Right cardiac atrium (tissue), 5 donors: Measurements from ENCODE around the gene ITGA1. TPM values are rescaled to one million over a fixed set of nuclear protein-coding genes. Genes with fewer than 3 reads are reported as not detected.

Experiments
- ATAC-seq, 2 donors: fragments of 200-7000 bp; cut with Tn5 transposase; one replicate each; pipeline versions ENCODE4 v1.8.0 to v1.9.1; 2020; ENCODE audit warnings: moderate library complexity in 2 of 2, mild to moderate bottlenecking in 1 of 2
- DNase-seq, 3 donors: peaks; one replicate each; pipeline ENCODE4 v3.0.0-alpha.2; 2020
- H3K27ac ChIP-seq: one replicate; pipeline ENCODE4 v1.5.1; 2013; ENCODE audit warnings: mild to moderate bottlenecking, low read length, control low read depth, moderate library complexity
- H3K27me3 ChIP-seq: one replicate; pipeline ENCODE4 v1.6.1; 2013; ENCODE audit not compliant: control insufficient read depth, insufficient read depth
- H3K4me1 ChIP-seq: one replicate; pipeline ENCODE4 v1.6.1; 2013; ENCODE audit warnings: low read length; ENCODE audit not compliant: control insufficient read depth, insufficient read depth
- H3K4me3 ChIP-seq: one replicate; pipeline ENCODE4 v1.5.1; 2013; ENCODE audit warnings: low read length, control low read depth
- H3K9me3 ChIP-seq: one replicate; pipeline ENCODE4 v1.6.1; 2013; ENCODE audit warnings: low read length; ENCODE audit not compliant: control insufficient read depth
- WGBS: extraction: QIAGEN DNeasy Blood & Tissue Kit; methylation state at CpG from one replicate; pipeline ENCODE4 v1.1.7; 2013; 5-methylcytosine and 5-hydroxymethylcytosine counted together
- intact Hi-C, 4 donors: fragments of 100-400 bp; cut with DNase I; formaldehyde crosslinking; loops; one replicate each; pipeline versions ENCODE4 v1.11.0 to v1.14.0; 2022 to 2023
- polyA plus RNA-seq: library from polyadenylated mRNA; stranded (reverse); fragments of 200-250 nt; gene quantifications from one replicate; pipeline ENCODE4 v1.2.3, GENCODE V29; 2013
- total RNA-seq, 4 donors: library from RNA; stranded (reverse); fragmentation: NEBNext Ultra II Directional; extraction: Animal tissue kit (Norgen Biotek cat#: 25700); gene quantifications; one replicate each; pipeline ENCODE4 v1.2.1, GENCODE V29; 2021
- donor health status: healthy with polysubstance abuse.
- donor health status: DM: no; HTN: yes; CAD: no.
- donor health status: DM: no; HTN: no; CAD: no.
- donor health status: DM: no; HTN: yes; CAD: no; lungs with severe emphysema.
- donor health status: DM: yes; HTN: yes; CAD: no.

The ITGA1 gene
- total and polyA plus RNA-seq, 5 donors = 6.6 to 42.4 (median 24.9) TPM

DNA sequence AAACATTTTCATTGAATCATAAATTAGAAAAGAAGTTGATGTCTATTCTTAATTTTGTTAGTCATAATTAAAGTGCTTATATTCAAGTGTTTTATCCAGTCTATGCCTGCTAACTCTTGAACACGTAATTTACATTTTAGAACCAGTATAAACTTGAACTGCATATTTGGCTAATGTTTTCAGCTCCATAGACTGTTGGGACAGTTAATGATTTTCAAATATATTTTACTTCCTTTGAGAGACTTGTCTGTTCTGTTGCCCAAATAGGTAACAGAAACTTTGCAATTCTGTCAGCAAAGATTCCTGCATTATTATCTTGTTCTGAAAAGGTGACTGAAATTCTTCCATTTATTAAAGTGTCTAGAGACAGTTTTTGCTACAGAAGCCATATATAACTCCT is 209.3 kb downstream of the ITGA1 start:
- ATAC-seq (no peak), DNase-seq (no peak)
- WGBS = 86% methylated on average over 1 of the region's 1 CpG
- Histone ChIP-seq H3K9me3 (no peaks in the 10 kb centered on the region), H3K27ac (no peak overlapping the region), H3K4me1 (no peaks in the 10 kb centered on the region), H3K27me3 (no peaks in the 10 kb centered on the region), H3K4me3 (no peak overlapping the region)
- intact Hi-C loops = no loop called here

DNA sequence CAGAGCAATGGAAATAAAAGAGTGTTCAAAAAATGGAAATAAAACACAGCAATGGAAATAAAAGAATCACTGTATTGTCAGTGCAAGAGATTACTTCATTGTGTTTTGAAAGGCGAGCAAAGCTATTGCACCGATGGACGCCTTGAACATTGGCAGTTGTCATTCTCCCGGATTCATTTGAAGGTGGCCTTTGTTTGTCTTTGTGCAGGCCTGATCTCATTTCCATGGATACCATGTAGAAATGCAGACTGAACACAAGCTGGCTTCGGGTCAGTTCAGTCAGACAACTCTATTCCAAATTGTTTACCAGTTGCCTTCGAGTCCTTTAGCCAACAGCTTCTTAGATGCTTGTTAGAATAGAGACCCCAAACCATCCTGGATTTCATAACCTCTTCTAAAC is 209.7 kb downstream of the ITGA1 start:
- Histone ChIP-seq H3K27me3 (no peaks in the 10 kb centered on the region), H3K9me3 (no peaks in the 10 kb centered on the region), H3K4me3 (no peak overlapping the region), H3K4me1 (no peaks in the 10 kb centered on the region), H3K27ac (no peak overlapping the region)
- DNase-seq (no peak), ATAC-seq (no peak)
- intact Hi-C loops = no loop called here
- WGBS = 68% methylated on average over 6 of the region's 6 CpGs

DNA sequence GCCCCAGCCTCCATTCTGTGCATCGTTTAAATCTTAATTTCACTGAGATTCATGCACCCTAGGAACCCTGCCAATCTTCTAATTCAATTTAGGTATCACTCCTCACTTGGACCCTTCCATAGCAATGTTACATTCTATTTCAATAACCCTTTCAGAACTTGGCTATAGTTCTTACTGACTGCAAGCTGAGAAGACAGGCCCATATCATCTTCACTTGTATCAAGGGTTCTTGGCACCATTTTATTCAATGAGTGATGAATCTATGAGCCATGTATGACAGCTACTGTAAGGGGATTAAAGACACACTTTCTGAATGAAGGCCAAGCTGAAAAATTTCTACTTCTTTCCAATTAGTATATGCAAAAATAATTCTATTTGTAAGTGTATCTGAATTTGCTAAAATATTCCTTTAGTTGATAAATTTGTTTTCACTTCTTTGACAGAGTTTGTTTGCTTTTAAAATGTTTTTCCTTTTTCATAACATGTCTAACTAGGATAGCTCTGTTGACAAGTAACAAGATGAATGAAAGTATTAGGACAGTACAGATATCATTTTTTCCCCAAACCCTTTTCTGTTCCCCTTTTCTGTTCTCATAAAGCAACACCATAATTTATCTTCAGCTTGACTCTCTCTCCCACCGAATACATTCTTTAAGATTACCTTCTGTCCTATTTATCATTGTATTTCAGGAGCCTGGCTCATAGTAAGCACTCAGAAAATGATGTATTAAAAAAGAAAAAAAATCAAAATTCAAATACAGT is 211.0 kb downstream of the ITGA1 start:
- ATAC-seq (no peak), DNase-seq (no peak)
- no peaks in the 10 kb centered on the region for H3K4me1 ChIP-seq
- H3K27ac ChIP-seq = no peak overlapping the region
- no peaks in the 10 kb centered on the region for H3K27me3 ChIP-seq
- no peak overlapping the region for H3K4me3 ChIP-seq
- intact Hi-C loops = no loop called here
- WGBS = 60% methylated on average over 2 of the region's 2 CpGs
- H3K9me3 ChIP-seq = no peaks in the 10 kb centered on the region

- H3K27ac ChIP-seq = no peak overlapping the region
- WGBS = 90% methylated on average over 1 of the region's 1 CpG
- DNase-seq (no peak), ATAC-seq (no peak)
- no peaks in the 10 kb centered on the region for H3K27me3 ChIP-seq
- H3K4me1 ChIP-seq = no peaks in the 10 kb centered on the region
- H3K4me3 ChIP-seq = no peak overlapping the region
- no peaks in the 10 kb centered on the region for H3K9me3 ChIP-seq
- intact Hi-C loops = no loop called here
Measured at GRCh38 chr5:52999344-52999949, 211.7 kb downstream of the ITGA1 start.

DNA sequence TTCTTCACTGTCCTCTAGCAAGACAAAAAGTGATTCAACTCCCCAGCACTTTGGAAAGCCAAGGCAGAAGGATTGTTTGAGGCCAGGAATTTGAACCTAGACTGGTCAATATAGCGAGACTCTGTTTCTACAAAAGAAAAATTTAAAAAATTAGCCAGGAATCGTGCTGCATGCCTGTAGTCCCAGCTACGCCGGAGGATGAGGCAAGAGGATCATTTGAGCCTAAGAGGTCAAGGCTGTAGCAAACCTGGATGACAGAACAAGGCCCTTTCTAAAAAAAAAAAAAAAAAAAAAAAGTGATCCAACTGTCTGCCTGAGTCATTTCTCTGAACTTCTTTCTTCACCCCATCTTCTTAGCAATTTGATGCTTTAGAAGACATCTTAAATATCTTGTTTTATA is 213.8 kb downstream of the ITGA1 start:
- WGBS = 95% methylated on average over 4 of the region's 4 CpGs

DNA sequence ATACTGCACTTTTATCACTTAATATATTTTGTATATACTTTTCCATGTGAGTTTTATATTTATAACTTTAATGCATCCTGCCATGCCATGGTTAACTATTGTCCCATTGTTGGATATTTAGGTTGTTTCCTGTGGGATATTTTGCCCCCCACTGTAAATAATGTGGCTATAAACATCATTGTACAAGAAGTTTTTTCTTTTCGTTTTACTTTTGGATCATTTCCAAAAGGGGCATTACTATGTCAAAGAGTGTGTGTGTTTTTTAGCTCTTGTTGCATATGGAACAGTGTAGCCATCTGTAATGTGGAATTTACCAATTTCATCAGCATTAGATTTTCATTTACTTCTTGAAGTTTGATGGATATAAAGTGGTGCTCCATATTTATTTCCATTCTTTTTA is 214.8 kb downstream of the ITGA1 start:
- intact Hi-C loops = no loop called here
- Histone ChIP-seq H3K4me1 (no peaks in the 10 kb centered on the region), H3K27me3 (no peaks in the 10 kb centered on the region), H3K27ac (no peak overlapping the region), H3K9me3 (no peaks in the 10 kb centered on the region), H3K4me3 (no peak overlapping the region)
- ATAC-seq = no peak
- 54% methylated on average over 1 of the region's 1 CpG for WGBS
- DNase-seq = no peak

More for the DNA sequence above, 213.8 kb downstream of the ITGA1 start:
- Histone ChIP-seq H3K27me3 (no peaks in the 10 kb centered on the region), H3K4me1 (no peaks in the 10 kb centered on the region), H3K4me3 (no peak overlapping the region), H3K27ac (no peak overlapping the region), H3K9me3 (no peaks in the 10 kb centered on the region)
- DNase-seq (no peak), ATAC-seq (no peak)
- intact Hi-C loops = no loop called here

DNA sequence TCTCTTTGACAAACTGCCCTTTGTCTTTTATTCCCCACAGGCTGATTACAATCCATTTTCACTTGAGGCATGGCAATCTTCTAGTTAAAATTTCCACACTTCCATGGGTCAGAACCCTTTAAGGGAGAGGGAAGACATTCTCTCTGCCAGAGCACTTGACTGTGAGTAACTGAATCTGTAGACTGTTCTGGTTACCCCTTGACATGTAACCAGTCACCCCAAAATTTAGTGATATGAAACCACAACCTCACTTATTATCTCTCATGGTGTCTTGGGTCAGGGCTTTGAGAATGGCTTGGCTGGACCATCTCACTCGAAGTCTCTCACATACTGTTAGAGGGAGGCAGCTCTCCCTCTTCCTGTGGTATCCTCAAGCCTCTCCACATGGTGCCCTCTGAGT is 215.4 kb downstream of the ITGA1 start:
- H3K27ac ChIP-seq = no peak overlapping the region
- H3K27me3 ChIP-seq = no peaks in the 10 kb centered on the region
- H3K4me1 ChIP-seq = no peaks in the 10 kb centered on the region
- WGBS = 92% methylated on average over 1 of the region's 1 CpG
- intact Hi-C loops = no loop called here
- ATAC-seq (no peak), DNase-seq (no peak)
- no peaks in the 10 kb centered on the region for H3K9me3 ChIP-seq
- H3K4me3 ChIP-seq = no peak overlapping the region

DNA sequence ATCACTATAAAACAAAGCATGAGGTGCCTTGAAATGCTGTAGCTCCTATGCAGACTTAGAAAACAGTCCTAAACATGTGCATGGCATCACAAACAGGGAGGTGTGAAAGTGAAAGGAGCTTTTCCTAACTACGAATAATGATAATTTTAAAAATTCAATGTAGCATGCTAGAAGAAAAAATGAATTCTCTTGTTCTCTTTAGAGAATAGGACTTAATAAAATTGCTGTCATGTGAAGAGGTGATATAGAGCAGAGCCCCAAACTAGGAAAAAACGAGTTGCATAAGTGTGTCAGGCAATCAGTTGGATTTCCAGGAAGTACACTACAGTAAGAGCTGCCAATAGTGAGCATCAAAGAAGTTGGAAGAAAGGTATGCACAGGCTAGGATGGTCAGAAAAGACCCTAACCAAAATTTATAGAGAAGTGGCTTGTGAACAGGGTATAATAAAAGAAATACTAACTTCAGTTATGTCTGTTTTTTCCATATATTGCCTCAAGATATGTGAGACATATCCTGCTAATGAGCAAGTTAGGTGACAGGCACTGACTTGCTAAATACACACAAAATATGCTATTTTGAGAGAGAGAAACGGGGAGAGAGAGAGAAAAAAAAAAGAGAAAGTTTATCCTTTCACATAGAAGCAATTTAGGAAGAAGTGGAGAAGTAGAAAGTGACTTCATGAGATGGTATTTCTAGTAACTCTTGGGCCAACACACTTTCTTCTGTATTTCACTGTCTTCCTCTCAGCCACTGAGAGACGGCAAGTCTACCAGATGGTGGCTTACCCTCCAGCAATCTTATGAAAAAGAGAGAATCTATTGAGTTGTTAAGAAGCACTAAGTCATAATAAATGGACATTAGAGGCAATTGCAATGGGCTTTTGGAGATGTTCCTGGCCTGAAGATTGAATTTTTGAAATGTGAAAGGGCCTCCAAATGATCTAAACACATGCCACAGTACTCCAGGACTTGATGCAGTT is 219.5 kb downstream of the ITGA1 start:
- intact Hi-C loops = no loop called here
- Histone ChIP-seq H3K27ac (no peak overlapping the region), H3K4me1 (no peaks in the 10 kb centered on the region), H3K27me3 (no peaks in the 10 kb centered on the region), H3K9me3 (no peaks in the 10 kb centered on the region), H3K4me3 (no peak overlapping the region)
- no peak for DNase-seq
- 44% methylated on average over 4 of the region's 4 CpGs for WGBS
- no peak for ATAC-seq

GRCh38 chr5:53008751-53009150 is 221.0 kb downstream of the ITGA1 start:
- intact Hi-C loops = no loop called here
- no peaks in the 10 kb centered on the region for H3K9me3 ChIP-seq
- WGBS = 71% methylated on average over 1 of the region's 1 CpG
- H3K4me1 ChIP-seq = no peaks in the 10 kb centered on the region
- no peak overlapping the region for H3K27ac ChIP-seq
- ATAC-seq (no peak), DNase-seq (no peak)
- H3K4me3 ChIP-seq = no peak overlapping the region
- no peaks in the 10 kb centered on the region for H3K27me3 ChIP-seq
